GM10266 (cell line): ENCODE results near the gene PLXNB2.

Experiments used
- DNase-seq: peaks from one replicate; pipeline ENCODE4 v3.0.0; 2012; ENCODE audit errors: extremely low spot score
- TF ChIP-seq, protein P1 (sequence below): IDR thresholded peaks from 2 replicates; pipeline ENCODE4 v1.5.1; 2012; ENCODE audit warnings: mild to moderate bottlenecking, low read depth; ENCODE audit not compliant: control insufficient read depth, insufficient read depth; ENCODE audit errors: missing control alignments

PLXNB2 gene

DNA sequence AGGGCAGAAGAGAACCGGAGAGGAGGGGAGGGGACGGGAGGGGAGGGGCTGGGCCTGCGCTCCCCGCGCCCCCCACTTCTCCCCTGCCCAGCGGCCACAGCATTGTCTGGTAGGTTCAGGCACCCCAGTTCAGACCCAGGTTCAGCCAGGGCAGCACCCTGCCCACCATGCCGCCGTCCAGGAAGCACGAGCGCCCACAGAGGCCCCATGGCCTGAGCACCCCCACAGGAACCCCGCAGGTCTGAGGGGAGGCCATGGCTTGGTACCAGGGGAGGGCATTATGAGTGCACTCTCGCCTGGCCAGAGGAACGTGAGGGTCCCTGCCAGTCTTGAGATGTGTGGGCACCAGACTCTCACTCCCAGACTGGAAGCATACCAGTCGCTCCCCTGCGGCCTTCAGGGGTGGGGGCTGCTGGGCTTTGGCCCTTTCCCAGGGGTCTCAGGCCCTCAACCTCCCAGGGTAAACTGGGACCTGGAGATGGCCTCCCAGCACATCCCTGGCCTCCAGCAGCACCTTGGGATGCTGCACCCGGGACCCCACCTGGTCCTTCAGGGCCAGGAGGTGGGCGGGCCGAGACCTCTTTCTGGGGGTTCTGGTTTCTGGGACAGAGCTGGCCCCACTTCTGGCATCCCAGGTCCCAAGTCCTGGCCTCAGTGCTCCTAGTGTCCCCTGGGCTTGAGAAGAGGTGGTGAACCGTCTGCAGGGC, 597 bp upstream of the PLXNB2 start:
- DNase-seq: no peak

DNA sequence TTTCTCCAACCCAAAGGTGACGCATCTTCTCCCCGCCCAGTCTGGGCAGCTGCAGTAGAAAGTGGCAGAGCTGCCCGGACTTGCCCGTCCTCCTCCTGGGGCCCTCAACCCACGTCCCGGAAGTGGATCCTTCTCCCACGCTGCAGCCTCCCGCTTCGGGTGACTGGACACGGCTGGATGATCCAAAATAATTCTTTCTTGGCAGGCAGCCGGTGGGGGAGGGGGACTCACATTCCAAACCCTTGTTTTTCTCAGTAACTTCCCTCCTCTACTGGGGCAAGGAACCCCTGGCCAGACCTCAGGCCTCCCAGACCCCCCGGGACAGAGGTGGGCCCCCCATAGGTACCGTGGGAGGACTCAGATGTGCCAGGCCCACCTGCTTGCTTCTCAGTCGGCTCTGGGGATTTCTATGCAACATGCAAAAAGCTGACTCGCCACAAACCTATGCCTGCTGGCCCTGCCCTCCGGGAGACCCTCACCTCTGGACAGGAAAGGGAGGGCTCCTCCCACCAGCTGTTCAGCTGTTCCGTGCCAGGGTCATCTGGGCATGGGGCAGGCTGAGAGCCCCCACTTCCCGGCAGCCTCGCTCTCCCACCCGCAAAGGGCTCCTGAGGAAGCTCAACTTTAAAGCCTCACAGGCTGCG, 1.4 kb downstream of the PLXNB2 start:
- TF ChIP-seq, protein P1, sequence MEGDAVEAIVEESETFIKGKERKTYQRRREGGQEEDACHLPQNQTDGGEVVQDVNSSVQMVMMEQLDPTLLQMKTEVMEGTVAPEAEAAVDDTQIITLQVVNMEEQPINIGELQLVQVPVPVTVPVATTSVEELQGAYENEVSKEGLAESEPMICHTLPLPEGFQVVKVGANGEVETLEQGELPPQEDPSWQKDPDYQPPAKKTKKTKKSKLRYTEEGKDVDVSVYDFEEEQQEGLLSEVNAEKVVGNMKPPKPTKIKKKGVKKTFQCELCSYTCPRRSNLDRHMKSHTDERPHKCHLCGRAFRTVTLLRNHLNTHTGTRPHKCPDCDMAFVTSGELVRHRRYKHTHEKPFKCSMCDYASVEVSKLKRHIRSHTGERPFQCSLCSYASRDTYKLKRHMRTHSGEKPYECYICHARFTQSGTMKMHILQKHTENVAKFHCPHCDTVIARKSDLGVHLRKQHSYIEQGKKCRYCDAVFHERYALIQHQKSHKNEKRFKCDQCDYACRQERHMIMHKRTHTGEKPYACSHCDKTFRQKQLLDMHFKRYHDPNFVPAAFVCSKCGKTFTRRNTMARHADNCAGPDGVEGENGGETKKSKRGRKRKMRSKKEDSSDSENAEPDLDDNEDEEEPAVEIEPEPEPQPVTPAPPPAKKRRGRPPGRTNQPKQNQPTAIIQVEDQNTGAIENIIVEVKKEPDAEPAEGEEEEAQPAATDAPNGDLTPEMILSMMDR: no peak
- peak; percentile 82 for DNase-seq

More for the DNA sequence above, 597 bp upstream of the PLXNB2 start:
- TF ChIP-seq, protein P1: no peak

DNA sequence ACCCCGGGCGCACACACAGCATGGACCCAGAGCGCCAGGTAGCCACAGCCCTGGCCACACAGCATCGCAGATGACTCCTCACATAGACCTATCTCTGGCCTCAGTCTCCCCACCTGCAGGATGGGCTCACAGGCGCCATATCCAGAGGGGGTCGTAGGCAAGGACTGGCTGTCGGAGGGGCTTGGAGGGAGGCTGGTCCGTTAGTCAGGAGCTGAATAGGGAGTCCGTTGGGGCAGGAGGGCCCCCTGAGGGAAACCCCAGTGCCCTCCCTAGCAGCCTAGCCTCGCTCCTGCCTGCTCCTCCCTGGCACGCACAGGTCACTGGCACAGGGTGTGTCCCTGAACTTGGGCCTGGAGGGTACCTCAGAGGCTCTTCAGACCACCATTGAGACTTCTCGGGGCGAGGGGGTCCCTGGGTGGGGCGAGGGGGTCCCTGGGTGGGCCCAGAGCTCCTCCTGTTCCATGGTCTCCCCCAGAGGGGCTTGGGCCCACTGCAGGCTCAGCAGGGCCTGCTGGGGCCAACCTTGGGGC, 2.0 kb downstream of the PLXNB2 start:
- no peak for DNase-seq
- TF ChIP-seq, protein P1: no peak

- TF ChIP-seq, protein P1: no peak
- no peak for DNase-seq
Observed at GRCh38 chr22:50304528-50305392, 2.7 kb downstream of the PLXNB2 start.

DNA sequence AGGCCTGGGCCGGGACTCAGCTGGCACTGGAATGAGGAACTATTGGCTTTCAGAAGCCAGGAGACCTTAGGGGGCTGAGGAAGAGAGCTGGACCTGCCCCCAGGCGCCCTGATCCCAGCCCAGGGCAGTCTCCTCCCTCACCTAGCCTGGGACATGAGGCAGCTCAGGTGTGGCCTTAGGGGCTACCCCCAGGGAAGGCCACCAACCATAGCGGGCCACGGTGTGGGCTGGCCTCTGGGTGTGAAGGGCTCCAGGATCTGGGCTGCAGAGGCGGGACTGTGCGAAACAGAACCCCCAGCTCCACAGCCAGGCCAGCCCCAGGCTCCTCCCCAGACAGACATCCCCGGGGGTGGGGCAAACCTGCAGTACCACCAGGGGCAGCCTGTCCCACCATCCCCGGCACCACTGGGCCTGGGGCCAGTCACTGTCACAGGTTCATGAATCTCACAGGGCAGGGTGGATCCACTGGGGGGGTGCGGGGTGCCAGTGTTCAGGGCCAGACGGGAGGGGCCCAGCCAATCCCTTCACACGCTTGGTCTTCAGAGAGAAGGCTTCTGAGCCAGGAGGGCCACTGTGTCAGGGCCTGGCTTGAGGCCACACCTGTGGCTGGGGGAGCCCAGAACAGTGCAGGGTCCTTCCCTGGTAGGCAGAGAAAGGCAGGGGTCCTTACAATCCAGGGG, 3.5 kb downstream of the PLXNB2 start:
- TF ChIP-seq, protein P1: no peak
- no peak for DNase-seq

- DNase-seq: no peak
- TF ChIP-seq, protein P1: no peak
Observed at GRCh38 chr22:50303515-50303847, 4.0 kb downstream of the PLXNB2 start.
